ENCODE results near the gene RELT.

Gene RELT

GRCh38 chr11:73439002-73439843, 63.0 kb downstream of the RELT start:
- DNase-seq (ENCODE audit: low spot score) = no peak

GRCh38 chr11:73445980-73446379, 69.8 kb downstream of the RELT start:
- no peak for DNase-seq (ENCODE audit: low spot score)

GRCh38 chr11:73446766-73447165, 70.6 kb downstream of the RELT start:
- no peak for DNase-seq (ENCODE audit: low spot score)

Measured in hematopoietic multipotent progenitor cell treated with erythropoietin and hydrocortisone succinate and interleukin-3 and kit ligand, for 15 days (in vitro differentiated cells).